ENCODE data around the gene SMG6. TPM values are rescaled to one million over a fixed set of nuclear protein-coding genes. Genes with fewer than 3 reads are reported as not detected.

Gene SMG6
- polyA plus RNA-seq, 3 donors: 31.1 to 36.1 (median 32.9) TPM

- DNase-seq (ENCODE audit: low read depth in 3 of 3, low spot score in 2 of 3): no peak
Observed at GRCh38 chr17:2113279-2113622, 190.3 kb downstream of the SMG6 start.

- no peak for DNase-seq (ENCODE audit: low read depth in 3 of 3, low spot score in 2 of 3)
Observed at GRCh38 chr17:2111691-2112090, 191.9 kb downstream of the SMG6 start.

DNA sequence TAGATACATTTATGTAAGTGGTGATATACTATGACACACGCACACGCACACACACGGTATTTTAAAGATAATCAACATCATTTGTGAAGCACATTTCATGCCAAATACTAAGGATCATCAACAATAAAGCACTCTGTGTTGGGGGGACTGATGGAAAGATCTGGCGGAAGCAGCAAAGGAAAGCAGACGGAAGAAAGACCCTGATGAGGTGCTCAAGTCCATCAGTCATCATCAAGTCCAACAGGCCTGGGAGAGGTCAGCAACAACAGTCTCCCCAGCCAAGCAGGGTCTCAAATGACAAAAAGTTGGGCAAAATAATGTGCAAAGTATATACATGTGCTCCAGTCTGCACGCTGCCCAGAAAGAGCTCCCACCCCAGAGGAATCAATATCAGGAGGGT is 193.1 kb downstream of the SMG6 start:
- DNase-seq (ENCODE audit: low read depth in 3 of 3, low spot score in 2 of 3): no peak

DNA sequence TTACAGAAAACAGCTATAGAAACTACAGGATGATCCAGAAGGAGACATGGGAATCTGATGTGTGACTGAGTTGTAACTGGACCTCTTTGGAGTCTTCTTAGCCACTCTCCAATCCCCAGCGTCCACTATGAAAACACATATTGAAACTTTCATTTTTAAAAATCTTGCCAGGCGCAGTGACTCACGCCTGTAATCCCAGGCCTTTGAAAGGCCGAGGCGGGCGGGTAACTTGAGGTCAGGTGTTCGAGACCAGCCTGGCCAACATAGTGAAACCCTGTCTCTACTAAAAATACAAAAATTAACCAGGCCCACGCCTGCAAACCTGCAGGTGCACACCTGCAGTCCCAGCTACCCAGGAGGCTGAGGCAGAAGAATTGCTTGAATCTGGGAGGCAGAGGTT is 195.4 kb downstream of the SMG6 start:
- DNase-seq (ENCODE audit: low read depth in 3 of 3, low spot score in 2 of 3): no peak

GRCh38 chr17:2107506-2107905 is 196.1 kb downstream of the SMG6 start:
- no peak for DNase-seq (ENCODE audit: low read depth in 3 of 3, low spot score in 2 of 3)

- DNase-seq (ENCODE audit: low read depth in 3 of 3, low spot score in 2 of 3): no peak
Observed at GRCh38 chr17:2107050-2107449, 196.5 kb downstream of the SMG6 start.

GRCh38 chr17:2106308-2106955 is 197.2 kb downstream of the SMG6 start:
- DNase-seq (ENCODE audit: low read depth in 3 of 3, low spot score in 2 of 3): no peak

DNA sequence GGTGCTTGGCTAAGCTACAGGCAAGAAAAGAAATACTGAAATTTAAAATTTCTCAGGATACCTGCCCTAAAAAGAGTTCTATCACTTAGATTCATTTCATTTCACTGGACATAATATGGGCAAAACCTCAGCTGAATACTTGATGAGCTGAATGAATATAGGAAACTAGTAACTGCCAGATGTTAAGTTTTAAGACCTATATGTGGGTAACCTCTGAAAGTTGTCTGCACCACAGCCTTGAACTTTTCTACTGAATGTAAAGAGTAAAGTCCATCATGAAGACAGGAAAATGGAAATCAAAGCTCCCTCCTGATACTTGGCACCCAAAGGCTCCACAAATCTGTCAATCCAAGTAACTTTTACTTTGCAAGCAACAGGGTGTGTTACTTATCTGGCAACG is 197.9 kb downstream of the SMG6 start:
- DNase-seq (ENCODE audit: low read depth in 3 of 3, low spot score in 2 of 3): no peak

DNA sequence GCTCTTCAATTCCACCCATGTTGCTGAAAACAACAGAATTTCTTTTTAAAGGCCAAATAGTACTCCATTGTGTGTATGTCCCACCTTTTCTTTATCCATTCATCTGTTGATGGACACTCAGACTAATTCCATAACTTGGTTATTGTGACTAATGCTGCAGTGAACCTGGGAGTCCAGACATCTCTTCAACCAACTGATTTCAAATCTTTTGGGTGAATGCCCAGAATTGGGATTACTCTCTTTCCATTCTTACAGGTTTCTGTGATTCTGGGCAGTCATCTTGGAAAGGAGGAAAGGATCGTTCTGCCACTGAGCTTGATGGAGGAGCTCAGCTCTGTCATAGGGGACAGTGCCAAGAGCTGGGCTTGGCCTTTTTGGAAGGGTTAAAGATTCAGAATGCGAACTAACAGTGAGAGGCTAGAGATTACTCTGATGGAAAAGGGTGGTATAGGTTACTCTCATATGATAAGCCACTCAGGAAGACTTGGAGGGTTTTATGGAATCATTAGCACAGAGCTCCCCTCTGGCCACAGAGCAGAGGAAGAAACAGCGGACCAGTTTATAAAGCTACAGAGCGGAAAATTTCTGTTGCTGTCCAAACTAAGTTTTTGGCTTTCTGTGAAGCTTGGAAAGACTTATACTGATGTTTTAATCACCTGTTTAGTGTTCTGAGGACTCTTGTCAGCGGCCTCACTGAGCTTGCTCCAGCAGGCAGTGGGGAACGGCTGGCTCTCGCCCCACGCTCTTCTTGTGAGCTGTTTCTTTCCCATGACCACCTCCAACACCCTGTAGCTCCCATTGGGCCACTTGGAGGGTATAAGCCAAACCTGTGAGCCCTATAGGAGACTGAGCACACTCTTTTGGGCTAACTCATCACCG is 200.4 kb downstream of the SMG6 start:
- DNase-seq (ENCODE audit: low read depth in 3 of 3, low spot score in 2 of 3): no peak

DNA sequence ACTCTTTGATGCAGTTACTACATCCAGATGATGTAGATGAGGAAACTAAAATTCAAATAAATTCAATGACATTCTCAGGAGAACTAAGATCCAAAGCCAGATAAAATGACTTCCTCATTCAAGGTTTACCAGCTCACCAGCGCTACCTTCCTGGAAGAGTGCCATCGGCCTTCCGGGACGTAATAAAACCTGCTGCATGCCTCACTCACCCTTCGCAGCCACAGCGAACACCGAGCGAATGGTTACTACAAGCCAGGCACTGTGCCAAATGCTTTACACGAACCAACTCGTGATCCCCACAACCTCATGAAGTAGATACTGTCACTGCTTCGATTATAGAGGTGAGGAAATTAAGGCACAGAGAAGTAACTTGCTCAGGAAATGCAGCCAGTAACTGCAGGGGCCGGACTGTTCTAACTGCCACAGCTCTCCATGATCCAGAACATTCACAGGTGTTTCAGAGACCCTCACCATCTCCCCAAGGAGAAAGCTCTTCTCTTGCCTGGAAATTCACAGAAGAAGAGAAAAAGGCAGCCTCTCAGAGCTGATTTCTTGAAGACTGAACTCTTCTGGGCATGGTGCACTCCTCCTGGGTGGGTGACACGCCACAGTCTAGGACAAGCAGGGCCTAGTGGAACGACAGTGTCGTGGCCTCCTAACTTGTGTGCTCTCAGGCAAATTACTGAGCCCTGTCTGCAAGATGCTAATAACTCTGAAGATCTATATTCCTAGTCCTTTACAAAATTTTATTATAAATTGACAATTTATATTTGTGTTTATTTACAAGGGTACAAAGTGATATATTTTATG is 201.9 kb downstream of the SMG6 start:
- no peak for DNase-seq (ENCODE audit: low read depth in 3 of 3, low spot score in 2 of 3)

- no peak for DNase-seq (ENCODE audit: low read depth in 3 of 3, low spot score in 2 of 3)
Observed at GRCh38 chr17:2095536-2095910, 208.1 kb downstream of the SMG6 start.

DNA sequence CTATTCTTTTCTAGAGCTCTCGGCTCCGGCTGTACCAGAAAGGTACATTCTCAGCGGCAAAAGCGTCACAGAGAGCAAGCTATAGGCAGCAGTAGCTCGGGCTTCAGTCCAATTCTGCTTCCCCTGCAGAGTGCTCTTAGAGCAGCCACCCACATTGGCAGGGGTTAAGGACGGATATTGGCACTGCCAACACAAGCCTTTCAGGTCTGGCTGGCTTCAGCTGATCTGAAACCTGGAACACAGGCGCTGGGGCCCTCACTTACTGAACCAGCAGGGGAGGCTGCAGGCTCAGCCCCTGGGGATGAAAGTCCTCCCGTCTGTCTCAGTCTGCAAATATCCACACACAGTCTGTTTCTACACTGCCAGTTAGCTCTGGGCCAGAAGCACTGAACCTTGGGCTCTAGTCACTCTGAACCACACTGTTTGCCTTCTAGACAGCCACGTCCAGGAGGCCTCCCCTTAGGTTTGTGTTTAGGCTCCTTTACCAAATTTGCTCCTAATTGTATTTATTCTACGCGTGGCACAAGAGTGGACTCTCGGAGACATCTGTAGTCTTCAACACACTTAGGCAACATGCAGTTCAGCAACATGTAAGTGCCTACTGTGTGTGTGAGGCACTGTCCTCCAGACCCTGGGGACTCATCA is 208.6 kb downstream of the SMG6 start:
- DNase-seq (ENCODE audit: low read depth in 3 of 3, low spot score in 2 of 3): no peak

- DNase-seq (ENCODE audit: low read depth in 3 of 3, low spot score in 2 of 3): no peak
Observed at GRCh38 chr17:2093349-2093748, 210.2 kb downstream of the SMG6 start.

DNA sequence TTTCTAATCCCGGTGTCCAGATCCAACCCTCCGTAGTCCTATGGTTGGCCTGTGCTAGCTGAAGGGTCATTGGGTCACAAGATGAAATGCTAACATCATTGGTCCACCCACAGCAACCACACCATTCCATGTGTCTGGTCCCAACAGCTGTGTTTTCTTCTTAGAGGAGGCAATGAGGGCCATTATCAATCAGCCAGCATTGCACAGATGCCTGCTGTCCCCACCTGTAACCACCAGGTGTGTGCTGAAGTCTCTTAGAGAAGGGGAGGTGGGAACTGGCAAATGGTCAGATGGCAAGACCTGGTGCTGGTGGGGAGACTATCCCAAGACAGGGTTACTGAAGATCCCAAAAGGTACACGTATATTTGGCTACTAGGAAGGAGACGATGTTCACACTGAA is 211.3 kb downstream of the SMG6 start:
- DNase-seq (ENCODE audit: low read depth in 3 of 3, low spot score in 2 of 3): no peak

- DNase-seq (ENCODE audit: low read depth in 3 of 3, low spot score in 2 of 3): no peak
Observed at GRCh38 chr17:2090804-2091534, 212.6 kb downstream of the SMG6 start.

DNA sequence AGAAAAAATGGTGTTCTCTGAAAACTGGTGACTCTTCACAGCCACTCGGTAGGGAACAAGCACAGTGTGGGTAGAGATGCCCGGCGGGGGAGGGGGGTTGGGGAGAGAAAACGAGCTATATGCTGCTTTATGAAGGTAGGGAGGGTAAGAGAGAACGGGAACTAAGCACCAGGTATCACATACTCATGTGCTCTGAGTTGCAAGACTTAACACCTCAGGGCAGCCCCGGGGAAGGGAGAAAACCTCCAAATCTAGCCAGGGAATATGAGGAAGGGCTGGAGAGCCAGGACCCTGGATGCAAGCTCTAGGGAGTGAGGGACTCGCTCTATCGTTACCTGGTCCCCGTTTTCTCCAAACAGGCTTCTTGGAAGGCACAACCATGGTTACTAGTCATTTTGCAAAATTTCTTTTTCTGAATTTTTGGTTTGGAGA is 213.4 kb downstream of the SMG6 start:
- DNase-seq (ENCODE audit: low read depth in 3 of 3, low spot score in 2 of 3): no peak

DNA sequence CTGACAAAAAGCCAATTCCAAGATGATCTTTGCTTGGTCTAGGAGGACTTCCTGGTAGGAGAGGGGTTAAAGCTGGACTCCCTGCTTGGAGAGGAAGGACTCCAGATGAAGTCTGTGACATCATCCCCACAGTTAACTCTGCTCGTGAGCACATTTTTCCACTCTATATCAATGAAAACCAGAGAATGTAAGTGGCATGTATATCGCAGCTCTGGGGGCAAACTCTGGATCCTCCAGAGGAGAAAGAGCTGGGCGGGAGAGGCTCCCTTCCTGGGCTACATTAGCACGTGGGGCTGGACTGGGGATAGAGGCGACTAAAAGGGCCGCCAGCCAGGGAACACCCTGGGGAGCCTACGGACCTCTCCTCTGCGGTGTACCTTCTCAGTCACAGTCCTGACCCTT is 214.6 kb downstream of the SMG6 start:
- no peak for DNase-seq (ENCODE audit: low read depth in 3 of 3, low spot score in 2 of 3)

DNA sequence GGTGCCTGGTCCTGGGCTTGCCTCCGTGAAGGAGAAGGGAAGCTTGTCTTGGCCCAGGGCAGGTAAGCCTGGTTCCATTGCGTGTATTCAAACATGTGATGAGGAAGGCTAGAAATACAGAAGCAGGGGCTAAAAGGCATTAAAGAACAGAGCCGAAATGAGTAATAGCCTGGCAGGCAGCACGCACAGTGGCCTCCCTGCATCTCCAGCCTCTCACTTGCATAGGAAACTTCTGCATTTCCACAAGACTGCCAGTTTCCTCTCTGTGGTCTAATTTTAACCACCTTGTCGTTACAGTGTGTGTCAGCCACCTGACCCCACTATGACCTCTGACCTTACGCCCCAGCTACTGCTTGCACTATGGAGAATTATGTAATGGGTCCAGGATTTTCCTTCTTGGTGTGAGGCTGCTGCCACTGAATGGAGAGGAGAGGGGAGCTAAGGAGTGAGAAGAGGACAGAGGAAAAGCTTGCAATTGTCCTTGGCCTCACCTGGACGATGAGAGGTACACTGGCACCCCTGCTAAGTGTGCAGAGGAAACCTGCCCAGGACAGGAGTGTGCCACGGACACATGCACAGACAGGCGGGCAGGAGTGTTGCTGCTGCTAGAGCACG is 215.9 kb downstream of the SMG6 start:
- DNase-seq (ENCODE audit: low read depth in 3 of 3, low spot score in 2 of 3): no peak

DNA sequence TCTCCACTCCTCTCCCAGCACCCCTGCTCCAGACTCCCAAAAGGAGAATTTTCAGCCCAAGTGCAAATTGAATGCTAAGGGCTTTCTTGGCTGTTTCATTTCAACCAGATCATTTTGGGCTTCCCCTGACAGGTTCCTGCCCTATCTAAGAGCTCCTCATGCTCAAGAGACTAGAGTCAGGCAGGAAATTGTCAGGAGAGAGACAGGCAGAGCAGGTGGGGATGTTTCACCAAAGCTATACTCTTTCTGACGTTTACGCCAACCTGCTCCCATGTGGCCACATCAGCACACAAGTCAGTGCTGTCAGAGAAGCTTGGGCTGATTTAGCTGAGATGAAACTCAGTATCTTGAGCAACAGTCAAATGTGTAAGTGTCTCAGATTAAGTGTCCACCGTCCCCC is 217.3 kb downstream of the SMG6 start:
- DNase-seq (ENCODE audit: low read depth in 3 of 3, low spot score in 2 of 3): no peak

DNA sequence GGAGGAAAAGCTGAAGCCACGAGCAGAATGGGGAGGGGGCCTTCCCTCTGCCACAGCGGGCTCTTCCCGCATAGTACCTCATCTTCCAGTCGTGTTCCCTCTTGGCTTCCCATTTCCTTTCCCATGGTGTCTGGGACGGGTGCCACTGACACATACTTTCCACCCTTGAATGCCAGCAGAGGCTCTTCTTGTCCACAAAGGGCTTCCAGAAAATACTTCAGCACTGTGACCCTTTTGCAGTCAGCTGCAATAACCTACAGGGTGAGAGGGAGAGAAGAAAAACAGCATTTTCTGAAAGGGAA is 218.0 kb downstream of the SMG6 start:
- no peak for DNase-seq (ENCODE audit: low read depth in 3 of 3, low spot score in 2 of 3)
